ENCODE data around the gene HIVEP2. TPM values are rescaled to one million over a fixed set of nuclear protein-coding genes. Genes with fewer than 3 reads are reported as not detected.

The HIVEP2 gene
- total RNA-seq, 1 donor = 28.9 TPM

DNA sequence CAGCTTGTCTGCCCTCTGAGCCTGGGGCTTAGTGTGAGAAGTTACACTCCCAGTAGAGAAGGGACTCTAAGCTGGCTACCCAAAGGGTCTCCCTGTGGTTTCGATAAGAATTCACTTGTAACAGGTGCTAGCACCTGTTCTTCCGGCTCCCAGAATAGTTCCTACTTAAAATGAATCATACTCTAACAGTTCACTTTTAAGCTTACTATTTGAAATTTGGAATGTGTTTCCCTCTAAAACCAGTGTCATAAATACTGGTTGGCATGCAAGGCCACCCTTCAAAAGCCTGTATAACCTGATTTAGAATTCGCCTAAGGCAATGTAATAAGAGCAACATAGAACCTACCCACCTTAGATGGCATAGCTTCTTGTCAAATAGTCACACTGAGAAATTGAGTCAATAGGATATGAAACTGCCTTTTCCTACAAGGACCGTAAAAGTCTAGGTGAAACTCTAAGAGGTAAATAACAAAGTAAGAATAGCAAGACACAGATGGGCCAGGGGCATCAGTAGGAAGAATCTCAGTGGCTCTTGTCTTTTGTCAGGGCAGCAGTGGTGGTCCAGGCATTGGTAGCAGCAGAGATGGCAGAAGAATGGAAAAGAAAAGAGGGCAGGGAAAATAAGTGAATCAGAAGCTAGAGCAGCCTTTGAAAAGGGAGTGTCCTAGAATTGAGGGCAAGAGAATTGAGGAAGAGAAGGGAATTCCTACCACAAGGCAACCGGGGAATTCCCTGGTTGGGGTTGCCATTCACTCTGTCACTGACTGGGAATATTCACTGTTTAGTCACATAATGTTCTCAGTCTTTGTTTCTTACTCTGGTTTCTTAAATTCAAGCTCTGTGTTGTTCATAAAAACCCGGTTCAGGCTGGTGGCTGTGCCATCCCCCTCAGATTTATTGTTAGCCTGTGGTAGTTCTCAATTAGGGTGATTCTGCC is 91.5 kb downstream of the HIVEP2 start:
- TF ChIP-seq, protein P1, sequence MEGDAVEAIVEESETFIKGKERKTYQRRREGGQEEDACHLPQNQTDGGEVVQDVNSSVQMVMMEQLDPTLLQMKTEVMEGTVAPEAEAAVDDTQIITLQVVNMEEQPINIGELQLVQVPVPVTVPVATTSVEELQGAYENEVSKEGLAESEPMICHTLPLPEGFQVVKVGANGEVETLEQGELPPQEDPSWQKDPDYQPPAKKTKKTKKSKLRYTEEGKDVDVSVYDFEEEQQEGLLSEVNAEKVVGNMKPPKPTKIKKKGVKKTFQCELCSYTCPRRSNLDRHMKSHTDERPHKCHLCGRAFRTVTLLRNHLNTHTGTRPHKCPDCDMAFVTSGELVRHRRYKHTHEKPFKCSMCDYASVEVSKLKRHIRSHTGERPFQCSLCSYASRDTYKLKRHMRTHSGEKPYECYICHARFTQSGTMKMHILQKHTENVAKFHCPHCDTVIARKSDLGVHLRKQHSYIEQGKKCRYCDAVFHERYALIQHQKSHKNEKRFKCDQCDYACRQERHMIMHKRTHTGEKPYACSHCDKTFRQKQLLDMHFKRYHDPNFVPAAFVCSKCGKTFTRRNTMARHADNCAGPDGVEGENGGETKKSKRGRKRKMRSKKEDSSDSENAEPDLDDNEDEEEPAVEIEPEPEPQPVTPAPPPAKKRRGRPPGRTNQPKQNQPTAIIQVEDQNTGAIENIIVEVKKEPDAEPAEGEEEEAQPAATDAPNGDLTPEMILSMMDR (IDR thresholded peaks at IDR 0.05; ENCODE audit: insufficient read depth, low read depth, low read length) = no peak
- DNase-seq (ENCODE audit: low read depth) = no peak
- H3K4me3 ChIP-seq (ENCODE audit: low read depth, low read length) = no peak overlapping the region

DNA sequence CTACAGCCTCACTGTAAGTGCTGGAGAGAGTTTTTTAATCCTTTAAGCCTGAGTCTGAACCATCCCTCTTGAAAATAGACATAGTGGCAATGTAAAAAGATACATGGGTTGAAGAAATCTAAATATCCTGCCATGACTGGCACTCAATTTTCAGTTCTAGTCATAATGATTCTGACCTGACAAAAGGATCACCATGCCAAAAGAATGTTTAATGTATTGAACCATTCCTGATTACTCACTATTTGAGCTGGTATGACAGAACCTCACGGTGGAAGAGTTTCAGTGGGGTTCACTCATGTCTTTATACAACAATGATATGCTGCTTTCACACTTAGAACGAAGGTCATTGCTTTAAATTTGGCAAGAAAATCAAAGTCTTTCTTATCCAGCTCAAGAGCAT is 93.4 kb downstream of the HIVEP2 start:
- DNase-seq (ENCODE audit: low read depth) = no peak
- no peak overlapping the region for H3K4me3 ChIP-seq (ENCODE audit: low read depth, low read length)

DNA sequence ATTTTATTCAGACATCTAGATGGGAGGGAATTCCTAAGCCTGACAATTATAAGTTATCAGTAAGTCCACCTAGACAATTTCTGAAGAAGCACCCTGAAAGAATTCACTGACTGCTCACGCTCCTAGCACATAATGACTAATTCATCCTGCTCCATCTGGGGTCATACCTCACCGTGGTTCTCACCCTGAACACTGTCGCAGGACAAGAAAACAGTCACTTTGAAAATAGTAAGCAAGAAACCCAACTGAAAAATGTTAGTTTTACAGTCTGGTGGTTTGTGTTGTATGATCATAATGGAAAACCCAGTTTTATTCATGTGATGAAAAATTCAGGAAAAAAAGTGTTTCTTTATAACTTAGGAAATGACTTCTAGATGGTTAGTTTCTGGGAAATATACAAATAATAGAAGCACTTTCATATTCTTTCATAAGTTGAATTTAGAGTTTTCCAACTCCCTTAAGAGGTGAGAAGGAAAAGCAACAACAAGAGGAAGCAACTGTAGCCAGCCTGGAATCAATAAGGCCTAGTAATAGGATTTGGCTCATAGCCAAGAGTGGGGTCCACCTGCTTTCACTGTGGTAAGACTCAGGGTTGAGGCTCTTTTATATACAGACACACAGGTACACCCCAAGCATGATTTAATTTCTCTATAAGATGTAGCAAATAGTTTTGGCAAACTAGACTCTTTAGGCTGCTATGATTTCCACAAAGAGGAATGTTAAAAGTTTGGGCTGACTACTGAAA is 94.1 kb downstream of the HIVEP2 start:
- TF ChIP-seq, protein P1 (IDR thresholded peaks at IDR 0.05; ENCODE audit: insufficient read depth, low read depth, low read length) = no peak
- H3K4me3 ChIP-seq (ENCODE audit: low read depth, low read length) = no peak overlapping the region
- DNase-seq (ENCODE audit: low read depth) = peak; percentile 66

More for the DNA sequence above, 93.4 kb downstream of the HIVEP2 start:
- TF ChIP-seq, protein P1 (IDR thresholded peaks at IDR 0.05; ENCODE audit: insufficient read depth, low read depth, low read length) = no peak

DNA sequence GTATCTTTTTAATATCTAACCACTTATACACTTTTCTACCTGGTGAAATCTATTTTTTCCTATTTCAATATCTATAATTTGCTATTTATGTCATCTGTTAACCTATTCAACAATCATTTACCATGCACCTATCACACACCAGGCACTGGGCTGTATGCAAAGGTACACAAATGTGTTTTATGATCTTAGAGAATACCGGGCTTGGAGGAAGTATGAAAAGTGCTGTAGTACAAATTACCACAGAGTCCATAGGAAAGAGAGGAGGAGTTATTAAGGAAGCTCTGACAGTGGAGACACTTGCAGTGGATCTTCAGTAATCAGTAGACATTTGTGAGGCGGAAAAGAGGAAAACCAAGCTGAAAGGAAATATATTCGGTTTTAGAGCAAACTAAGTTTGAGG is 96.0 kb downstream of the HIVEP2 start:
- no peak overlapping the region for H3K4me3 ChIP-seq (ENCODE audit: low read depth, low read length)
- no peak for DNase-seq (ENCODE audit: low read depth)
- TF ChIP-seq, protein P1 (IDR thresholded peaks at IDR 0.05; ENCODE audit: insufficient read depth, low read depth, low read length) = no peak

- TF ChIP-seq, protein P1 (IDR thresholded peaks at IDR 0.05; ENCODE audit: insufficient read depth, low read depth, low read length) = no peak
- no peak for DNase-seq (ENCODE audit: low read depth)
Observed at GRCh38 chr6:142848156-142848555, 96.8 kb downstream of the HIVEP2 start.

GRCh38 chr6:142846883-142847287 is 98.1 kb downstream of the HIVEP2 start:
- H3K4me3 ChIP-seq (ENCODE audit: low read depth, low read length) = peak overlapping the region; percentile 9
- DNase-seq (ENCODE audit: low read depth) = peak; percentile 92
- TF ChIP-seq, protein P1 (IDR thresholded peaks at IDR 0.05; ENCODE audit: insufficient read depth, low read depth, low read length) = no peak

More at GRCh38 chr6:142848156-142848555, 96.8 kb downstream of the HIVEP2 start:
- H3K4me3 ChIP-seq (ENCODE audit: low read depth, low read length) = no peak overlapping the region
